Measurements from ENCODE around the gene BHLHE23. TPM values are rescaled to one million over a fixed set of nuclear protein-coding genes. Genes with fewer than 3 reads are reported as not detected.
A peak's percentile ranks its signal among the peaks of the same experiment; 100 is the strongest.

Gene BHLHE23
- total and polyA plus RNA-seq, 2 donors (not counting 1 experiment from before 2014, with no cell fraction given) = not detected

DNA sequence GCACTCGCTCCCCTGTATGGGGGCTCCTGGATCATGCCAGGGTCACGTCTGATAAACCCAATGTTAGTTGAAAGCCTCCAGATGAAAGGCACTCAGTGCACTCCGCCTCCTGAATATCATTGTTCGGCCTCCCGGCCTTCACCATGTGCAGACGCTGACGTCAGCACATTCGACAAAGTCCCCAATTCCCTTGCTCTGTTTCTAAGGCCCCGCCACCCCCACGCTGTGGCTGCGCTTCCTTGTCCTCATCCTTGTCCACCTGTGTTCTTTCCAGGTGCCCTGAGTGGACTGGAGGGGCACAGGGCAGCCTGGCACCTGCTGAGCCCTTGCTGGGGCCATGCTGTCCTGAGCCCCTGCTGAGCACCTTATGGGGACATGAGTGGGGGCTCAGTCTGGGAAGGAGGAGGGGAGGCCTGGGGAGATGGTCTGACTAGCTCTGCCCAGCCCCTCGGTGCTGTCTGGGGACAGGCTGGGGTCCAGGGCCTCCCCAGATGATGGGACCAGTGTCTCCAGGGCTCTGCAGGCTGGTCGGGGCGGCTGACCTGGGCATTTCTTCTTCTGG lies 9.8 kb upstream of the BHLHE23 start:
- H2AFZ ChIP-seq (ENCODE audit: low read length) = no peak overlapping the region
- H3K9me3 ChIP-seq (ENCODE audit: control insufficient read depth, insufficient read depth, low read depth, low read length) = no peaks in the 10 kb centered on the region
- H3K4me3 ChIP-seq (replicated peaks in 1 of 4; ENCODE audit: control extremely low read depth in 1 of 4, insufficient read depth in 1 of 4, low read depth in 3 of 4, low read length in 4 of 4) = no peak overlapping the region
- no peak overlapping the region for H3K27ac ChIP-seq (ENCODE audit: insufficient read depth, low read length)
- no peaks in the 10 kb centered on the region for H3K36me3 ChIP-seq (ENCODE audit: control insufficient read depth, insufficient read depth, low read length)
- no peak for TF ChIP-seq EZH2 (IDR thresholded peaks at IDR 0.05; ENCODE audit: low read length, missing control alignments)
- TF ChIP-seq, protein P1, sequence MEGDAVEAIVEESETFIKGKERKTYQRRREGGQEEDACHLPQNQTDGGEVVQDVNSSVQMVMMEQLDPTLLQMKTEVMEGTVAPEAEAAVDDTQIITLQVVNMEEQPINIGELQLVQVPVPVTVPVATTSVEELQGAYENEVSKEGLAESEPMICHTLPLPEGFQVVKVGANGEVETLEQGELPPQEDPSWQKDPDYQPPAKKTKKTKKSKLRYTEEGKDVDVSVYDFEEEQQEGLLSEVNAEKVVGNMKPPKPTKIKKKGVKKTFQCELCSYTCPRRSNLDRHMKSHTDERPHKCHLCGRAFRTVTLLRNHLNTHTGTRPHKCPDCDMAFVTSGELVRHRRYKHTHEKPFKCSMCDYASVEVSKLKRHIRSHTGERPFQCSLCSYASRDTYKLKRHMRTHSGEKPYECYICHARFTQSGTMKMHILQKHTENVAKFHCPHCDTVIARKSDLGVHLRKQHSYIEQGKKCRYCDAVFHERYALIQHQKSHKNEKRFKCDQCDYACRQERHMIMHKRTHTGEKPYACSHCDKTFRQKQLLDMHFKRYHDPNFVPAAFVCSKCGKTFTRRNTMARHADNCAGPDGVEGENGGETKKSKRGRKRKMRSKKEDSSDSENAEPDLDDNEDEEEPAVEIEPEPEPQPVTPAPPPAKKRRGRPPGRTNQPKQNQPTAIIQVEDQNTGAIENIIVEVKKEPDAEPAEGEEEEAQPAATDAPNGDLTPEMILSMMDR (conservative IDR thresholded peaks at IDR 0.05 in 1 of 2, IDR thresholded peaks at IDR 0.05 in 1 of 2; ENCODE audit: low read depth in 1 of 2, low read length in 2 of 2) = no peak
- no peak for DNase-seq (ENCODE audit: low read depth in 2 of 2)
- H3K4me2 ChIP-seq (ENCODE audit: extremely low read depth, insufficient read depth, low read length) = no peak overlapping the region
- H4K20me1 ChIP-seq (ENCODE audit: control insufficient read depth, extremely low read depth, insufficient read depth, low read length) = no peaks in the 10 kb centered on the region
- H3K79me2 ChIP-seq (ENCODE audit: control insufficient read depth, insufficient read depth, low read length) = no peaks in the 10 kb centered on the region
- H3K9ac ChIP-seq (ENCODE audit: insufficient read depth, low read length) = no peak overlapping the region
- H3K4me1 ChIP-seq (ENCODE audit: control insufficient read depth, extremely low read depth, insufficient read depth, low read length) = no peaks in the 10 kb centered on the region
- H3K27me3 ChIP-seq (ENCODE audit: control insufficient read depth, insufficient read depth, low read length) = peaks cover 43% of the 10 kb centered on the region

DNA sequence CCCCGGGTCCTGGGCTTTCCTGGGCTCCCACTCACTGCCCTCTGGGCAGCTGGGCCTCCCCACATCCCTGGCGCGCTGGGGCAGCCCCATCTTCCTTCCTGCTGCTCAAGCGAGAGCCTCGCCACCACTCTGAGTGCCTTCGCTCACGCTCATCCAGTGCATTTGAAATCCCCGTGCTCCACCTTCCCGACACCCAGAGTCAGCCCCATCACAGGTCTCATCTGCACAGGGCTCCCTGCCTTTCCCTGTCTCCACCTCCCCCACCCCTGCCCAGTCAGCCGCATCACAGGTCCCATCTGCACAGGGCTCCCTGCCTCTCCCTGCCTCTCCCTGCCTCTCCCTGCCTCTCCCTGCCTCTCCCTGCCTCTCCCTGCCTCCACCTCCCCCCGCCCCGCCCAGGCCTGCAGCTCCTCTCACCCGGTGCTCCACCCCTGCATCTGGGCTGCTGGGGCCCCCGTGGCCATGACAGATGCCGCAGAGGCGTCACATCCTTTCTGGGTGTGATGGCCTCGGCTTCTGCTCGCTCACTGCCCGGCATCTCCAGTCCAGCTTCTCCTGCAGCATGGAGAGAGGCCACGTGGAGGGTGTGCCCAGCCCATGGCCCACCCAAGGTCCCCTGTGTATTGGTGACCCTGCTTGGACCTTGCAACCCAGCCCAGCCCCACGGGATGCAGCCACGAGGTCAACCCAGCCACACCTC lies 9.0 kb upstream of the BHLHE23 start:
- Histone ChIP-seq H2AFZ (ENCODE audit: low read length) (no peak overlapping the region), H3K4me1 (ENCODE audit: control insufficient read depth, extremely low read depth, insufficient read depth, low read length) (no peaks in the 10 kb centered on the region), H3K27me3 (ENCODE audit: control insufficient read depth, insufficient read depth, low read length) (peaks cover 46% of the 10 kb centered on the region), H3K9ac (ENCODE audit: insufficient read depth, low read length) (no peak overlapping the region), H3K4me3 (replicated peaks in 1 of 4; ENCODE audit: control extremely low read depth in 1 of 4, insufficient read depth in 1 of 4, low read depth in 3 of 4, low read length in 4 of 4) (no peak overlapping the region), H3K9me3 (ENCODE audit: control insufficient read depth, insufficient read depth, low read depth, low read length) (no peaks in the 10 kb centered on the region), H3K36me3 (ENCODE audit: control insufficient read depth, insufficient read depth, low read length) (no peaks in the 10 kb centered on the region), H3K4me2 (ENCODE audit: extremely low read depth, insufficient read depth, low read length) (no peak overlapping the region), H3K27ac (ENCODE audit: insufficient read depth, low read length) (no peak overlapping the region), H4K20me1 (ENCODE audit: control insufficient read depth, extremely low read depth, insufficient read depth, low read length) (no peaks in the 10 kb centered on the region), H3K79me2 (ENCODE audit: control insufficient read depth, insufficient read depth, low read length) (no peaks in the 10 kb centered on the region)
- DNase-seq (ENCODE audit: low read depth in 2 of 2) = no peak
- TF ChIP-seq, protein P1 (conservative IDR thresholded peaks at IDR 0.05 in 1 of 2, IDR thresholded peaks at IDR 0.05 in 1 of 2; ENCODE audit: low read depth in 1 of 2, low read length in 2 of 2) = no peak
- no peak for TF ChIP-seq EZH2 (IDR thresholded peaks at IDR 0.05; ENCODE audit: low read length, missing control alignments)

DNA sequence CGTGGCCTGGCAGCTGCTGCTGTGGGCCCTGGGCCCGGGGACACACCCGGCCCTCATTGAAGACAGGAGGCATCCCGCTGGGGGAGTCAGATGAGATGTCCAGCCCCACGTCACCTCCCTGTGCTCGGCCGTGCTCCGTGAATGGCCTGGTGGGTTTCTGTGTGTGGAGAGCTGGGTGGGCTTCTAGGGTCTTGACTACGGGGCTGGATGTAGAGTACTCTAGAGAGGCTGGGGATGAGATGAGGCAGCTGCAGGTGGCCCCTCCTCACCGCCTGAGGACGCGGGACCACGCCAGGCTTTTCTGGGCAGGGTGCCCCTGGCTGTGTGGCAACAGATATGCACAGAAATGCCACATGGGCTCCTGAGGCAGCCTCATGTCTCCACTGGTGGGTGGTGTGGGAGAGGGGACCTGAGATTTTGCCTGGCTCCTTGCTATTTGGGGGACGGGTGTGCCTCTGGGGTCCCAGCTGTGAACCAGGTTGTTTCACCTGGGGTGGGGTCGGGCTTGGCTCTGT lies 8.4 kb upstream of the BHLHE23 start:
- Histone ChIP-seq H3K27ac (ENCODE audit: insufficient read depth, low read length) (no peak overlapping the region), H3K36me3 (ENCODE audit: control insufficient read depth, insufficient read depth, low read length) (no peaks in the 10 kb centered on the region), H3K27me3 (ENCODE audit: control insufficient read depth, insufficient read depth, low read length) (peaks cover 46% of the 10 kb centered on the region), H2AFZ (ENCODE audit: low read length) (no peak overlapping the region), H3K4me1 (ENCODE audit: control insufficient read depth, extremely low read depth, insufficient read depth, low read length) (no peaks in the 10 kb centered on the region), H4K20me1 (ENCODE audit: control insufficient read depth, extremely low read depth, insufficient read depth, low read length) (no peaks in the 10 kb centered on the region), H3K4me3 (replicated peaks in 1 of 4; ENCODE audit: control extremely low read depth in 1 of 4, insufficient read depth in 1 of 4, low read depth in 3 of 4, low read length in 4 of 4) (no peak overlapping the region), H3K79me2 (ENCODE audit: control insufficient read depth, insufficient read depth, low read length) (no peaks in the 10 kb centered on the region), H3K4me2 (ENCODE audit: extremely low read depth, insufficient read depth, low read length) (no peak overlapping the region), H3K9me3 (ENCODE audit: control insufficient read depth, insufficient read depth, low read depth, low read length) (no peaks in the 10 kb centered on the region), H3K9ac (ENCODE audit: insufficient read depth, low read length) (no peak overlapping the region)
- peak; percentile 46 for TF ChIP-seq EZH2 (IDR thresholded peaks at IDR 0.05; ENCODE audit: low read length, missing control alignments)
- TF ChIP-seq, protein P1 (conservative IDR thresholded peaks at IDR 0.05 in 1 of 2, IDR thresholded peaks at IDR 0.05 in 1 of 2; ENCODE audit: low read depth in 1 of 2, low read length in 2 of 2) = no peak
- no peak for DNase-seq (ENCODE audit: low read depth in 2 of 2)
